GM12801 (cell line): ENCODE results near the gene APP.

Source experiments
- CTCF ChIP-seq: IDR thresholded peaks from one replicate; pipeline ENCODE4 v1.5.1; 2011; ENCODE audit warnings: control low read depth; ENCODE audit not compliant: insufficient read length; ENCODE audit errors: extremely low read depth

APP gene

GRCh38 chr21:25994758-25995163, 175.8 kb downstream of the APP start:
- no peak for TF ChIP-seq CTCF

- no peak for TF ChIP-seq CTCF
Observed at GRCh38 chr21:25988738-25989137, 181.8 kb downstream of the APP start.

- no peak for TF ChIP-seq CTCF
Observed at GRCh38 chr21:25987531-25987930, 183.0 kb downstream of the APP start.

- TF ChIP-seq CTCF: no peak
Observed at GRCh38 chr21:25986928-25987327, 183.6 kb downstream of the APP start.

GRCh38 chr21:25985990-25986389, 184.6 kb downstream of the APP start:
- no peak for TF ChIP-seq CTCF

- no peak for TF ChIP-seq CTCF
Observed at GRCh38 chr21:25984538-25984937, 186.0 kb downstream of the APP start.

GRCh38 chr21:25983745-25984144, 186.8 kb downstream of the APP start:
- TF ChIP-seq CTCF: no peak

GRCh38 chr21:25980710-25981109, 189.9 kb downstream of the APP start:
- TF ChIP-seq CTCF: no peak
